ENCODE results near the gene RBM26. TPM values are rescaled to one million over a fixed set of nuclear protein-coding genes. Genes with fewer than 3 reads are reported as not detected.

The RBM26 gene
- total and polyA plus RNA-seq, 4 donors: 6.4 to 18.4 (median 12.3) TPM

DNA sequence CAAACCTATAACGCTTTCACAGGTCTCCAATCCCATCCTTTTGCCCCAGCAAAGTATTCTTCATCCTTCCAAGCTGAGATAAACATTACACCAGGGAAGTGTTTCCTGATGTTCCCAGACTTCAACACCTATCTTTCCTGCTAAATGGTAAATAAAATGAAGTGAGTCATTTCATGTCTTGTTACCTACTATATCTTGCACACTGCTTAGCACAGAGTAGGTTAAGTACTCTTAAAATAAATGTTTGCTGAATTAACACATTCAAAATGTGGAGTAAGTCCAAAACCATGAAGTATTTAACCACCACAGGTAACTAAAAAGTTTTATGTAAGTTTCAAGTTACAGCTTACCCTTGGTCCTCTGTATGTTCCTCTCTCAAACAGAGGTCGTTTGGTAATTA is 3.4 kb downstream of the RBM26 start:
- no peaks in the 10 kb centered on the region for H3K27me3 ChIP-seq (ENCODE audit: control insufficient read depth in 4 of 4, insufficient read depth in 4 of 4, low read length in 3 of 4)
- DNase-seq (ENCODE audit: low spot score): no peak
- H3K4me1 ChIP-seq (ENCODE audit: control insufficient read depth in 4 of 4, insufficient read depth in 4 of 4, low read length in 3 of 4): peaks cover 9 to 48% (median 29%) of the 10 kb centered on the region in 4 donors
- H3K27ac ChIP-seq (ENCODE audit: low read depth in 1 of 2, low read length in 2 of 2): no peak overlapping the region
- H3K9ac ChIP-seq (ENCODE audit: low read depth in 1 of 2, low read length in 2 of 2): no peak overlapping the region
- 53% methylated on average over 2 of the region's 2 CpGs for WGBS
- H3K9me3 ChIP-seq (ENCODE audit: control insufficient read depth in 4 of 4, low read length in 3 of 4): no peaks in the 10 kb centered on the region
- no peak overlapping the region for H3K4me3 ChIP-seq (ENCODE audit: low read depth in 1 of 3, low read length in 3 of 3)
- peaks cover 0 to 3% (median 1%) of the 10 kb centered on the region in 4 donors for H3K36me3 ChIP-seq (ENCODE audit: control insufficient read depth in 4 of 4, insufficient read depth in 3 of 4, low read depth in 1 of 4, low read length in 3 of 4)
- TF ChIP-seq RAD21 (IDR thresholded peaks at IDR 0.05) (no peak), SP1 (IDR thresholded peaks at IDR 0.05) (no peak), HNF4G (IDR thresholded peaks at IDR 0.05) (no peak), RXRA (IDR thresholded peaks at IDR 0.05) (no peak)
- TF ChIP-seq, protein P1, sequence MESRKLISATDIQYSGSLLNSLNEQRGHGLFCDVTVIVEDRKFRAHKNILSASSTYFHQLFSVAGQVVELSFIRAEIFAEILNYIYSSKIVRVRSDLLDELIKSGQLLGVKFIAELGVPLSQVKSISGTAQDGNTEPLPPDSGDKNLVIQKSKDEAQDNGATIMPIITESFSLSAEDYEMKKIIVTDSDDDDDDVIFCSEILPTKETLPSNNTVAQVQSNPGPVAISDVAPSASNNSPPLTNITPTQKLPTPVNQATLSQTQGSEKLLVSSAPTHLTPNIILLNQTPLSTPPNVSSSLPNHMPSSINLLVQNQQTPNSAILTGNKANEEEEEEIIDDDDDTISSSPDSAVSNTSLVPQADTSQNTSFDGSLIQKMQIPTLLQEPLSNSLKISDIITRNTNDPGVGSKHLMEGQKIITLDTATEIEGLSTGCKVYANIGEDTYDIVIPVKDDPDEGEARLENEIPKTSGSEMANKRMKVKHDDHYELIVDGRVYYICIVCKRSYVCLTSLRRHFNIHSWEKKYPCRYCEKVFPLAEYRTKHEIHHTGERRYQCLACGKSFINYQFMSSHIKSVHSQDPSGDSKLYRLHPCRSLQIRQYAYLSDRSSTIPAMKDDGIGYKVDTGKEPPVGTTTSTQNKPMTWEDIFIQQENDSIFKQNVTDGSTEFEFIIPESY (IDR thresholded peaks at IDR 0.05): no peak

DNA sequence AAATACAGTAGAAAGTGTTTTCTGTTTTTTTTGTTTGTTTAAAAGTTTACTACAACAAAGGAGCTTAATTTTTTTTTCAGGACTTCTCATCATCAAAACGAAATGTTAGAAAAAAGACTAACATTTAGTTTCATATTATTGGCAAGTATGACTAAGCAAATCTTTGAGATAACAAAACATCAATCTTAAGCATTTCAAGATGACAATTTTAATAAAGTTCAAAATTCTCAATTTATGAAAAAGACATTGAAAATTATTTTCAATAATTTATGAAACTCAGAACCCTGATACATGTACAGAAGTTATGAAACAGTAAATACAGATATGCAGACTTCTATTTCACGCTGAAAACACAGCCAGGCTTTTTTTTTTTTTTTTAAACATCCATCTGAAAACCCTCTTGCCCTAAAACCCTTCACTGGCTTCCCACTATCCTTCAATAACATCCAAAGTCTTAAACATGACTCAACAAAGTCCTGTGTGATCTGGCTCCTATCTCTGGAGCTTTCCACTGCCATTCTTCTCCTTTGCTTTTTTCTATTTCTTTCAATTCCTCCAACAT is 3.9 kb downstream of the RBM26 start:
- Histone ChIP-seq H3K27me3 (ENCODE audit: control insufficient read depth in 4 of 4, insufficient read depth in 4 of 4, low read length in 3 of 4) (no peaks in the 10 kb centered on the region), H3K9me3 (ENCODE audit: control insufficient read depth in 4 of 4, low read length in 3 of 4) (no peaks in the 10 kb centered on the region), H3K27ac (ENCODE audit: low read depth in 1 of 2, low read length in 2 of 2) (no peak overlapping the region), H3K4me3 (ENCODE audit: low read depth in 1 of 3, low read length in 3 of 3) (no peak overlapping the region), H3K36me3 (ENCODE audit: control insufficient read depth in 4 of 4, insufficient read depth in 3 of 4, low read depth in 1 of 4, low read length in 3 of 4) (peaks cover 0 to 3% (median 1%) of the 10 kb centered on the region in 4 donors), H3K4me1 (ENCODE audit: control insufficient read depth in 4 of 4, insufficient read depth in 4 of 4, low read length in 3 of 4) (peaks cover 9 to 44% (median 27%) of the 10 kb centered on the region in 4 donors), H3K9ac (ENCODE audit: low read depth in 1 of 2, low read length in 2 of 2) (no peak overlapping the region)
- 61% methylated on average over 2 of the region's 2 CpGs for WGBS
- TF ChIP-seq, protein P2, sequence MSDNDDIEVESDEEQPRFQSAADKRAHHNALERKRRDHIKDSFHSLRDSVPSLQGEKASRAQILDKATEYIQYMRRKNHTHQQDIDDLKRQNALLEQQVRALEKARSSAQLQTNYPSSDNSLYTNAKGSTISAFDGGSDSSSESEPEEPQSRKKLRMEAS (IDR thresholded peaks at IDR 0.05): no peak
- no peak for TF ChIP-seq NR2F2 (IDR thresholded peaks at IDR 0.05)
- no peak for TF ChIP-seq FOXA2 (IDR thresholded peaks at IDR 0.05)
- no peak for TF ChIP-seq HNF4A (conservative IDR thresholded peaks at IDR 0.05)
- TF ChIP-seq RXRA (IDR thresholded peaks at IDR 0.05): no peak
- no peak for TF ChIP-seq SP1 (IDR thresholded peaks at IDR 0.05)
- no peak for TF ChIP-seq HNF4G (IDR thresholded peaks at IDR 0.05)
- TF ChIP-seq TAF1 (conservative IDR thresholded peaks at IDR 0.05): no peak
- TF ChIP-seq FOXA1 (IDR thresholded peaks at IDR 0.05): no peak
- TF ChIP-seq, protein P3, sequence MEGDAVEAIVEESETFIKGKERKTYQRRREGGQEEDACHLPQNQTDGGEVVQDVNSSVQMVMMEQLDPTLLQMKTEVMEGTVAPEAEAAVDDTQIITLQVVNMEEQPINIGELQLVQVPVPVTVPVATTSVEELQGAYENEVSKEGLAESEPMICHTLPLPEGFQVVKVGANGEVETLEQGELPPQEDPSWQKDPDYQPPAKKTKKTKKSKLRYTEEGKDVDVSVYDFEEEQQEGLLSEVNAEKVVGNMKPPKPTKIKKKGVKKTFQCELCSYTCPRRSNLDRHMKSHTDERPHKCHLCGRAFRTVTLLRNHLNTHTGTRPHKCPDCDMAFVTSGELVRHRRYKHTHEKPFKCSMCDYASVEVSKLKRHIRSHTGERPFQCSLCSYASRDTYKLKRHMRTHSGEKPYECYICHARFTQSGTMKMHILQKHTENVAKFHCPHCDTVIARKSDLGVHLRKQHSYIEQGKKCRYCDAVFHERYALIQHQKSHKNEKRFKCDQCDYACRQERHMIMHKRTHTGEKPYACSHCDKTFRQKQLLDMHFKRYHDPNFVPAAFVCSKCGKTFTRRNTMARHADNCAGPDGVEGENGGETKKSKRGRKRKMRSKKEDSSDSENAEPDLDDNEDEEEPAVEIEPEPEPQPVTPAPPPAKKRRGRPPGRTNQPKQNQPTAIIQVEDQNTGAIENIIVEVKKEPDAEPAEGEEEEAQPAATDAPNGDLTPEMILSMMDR (IDR thresholded peaks at IDR 0.05; ENCODE audit: low read depth, low read length, missing input control): no peak
- TF ChIP-seq, protein P4, sequence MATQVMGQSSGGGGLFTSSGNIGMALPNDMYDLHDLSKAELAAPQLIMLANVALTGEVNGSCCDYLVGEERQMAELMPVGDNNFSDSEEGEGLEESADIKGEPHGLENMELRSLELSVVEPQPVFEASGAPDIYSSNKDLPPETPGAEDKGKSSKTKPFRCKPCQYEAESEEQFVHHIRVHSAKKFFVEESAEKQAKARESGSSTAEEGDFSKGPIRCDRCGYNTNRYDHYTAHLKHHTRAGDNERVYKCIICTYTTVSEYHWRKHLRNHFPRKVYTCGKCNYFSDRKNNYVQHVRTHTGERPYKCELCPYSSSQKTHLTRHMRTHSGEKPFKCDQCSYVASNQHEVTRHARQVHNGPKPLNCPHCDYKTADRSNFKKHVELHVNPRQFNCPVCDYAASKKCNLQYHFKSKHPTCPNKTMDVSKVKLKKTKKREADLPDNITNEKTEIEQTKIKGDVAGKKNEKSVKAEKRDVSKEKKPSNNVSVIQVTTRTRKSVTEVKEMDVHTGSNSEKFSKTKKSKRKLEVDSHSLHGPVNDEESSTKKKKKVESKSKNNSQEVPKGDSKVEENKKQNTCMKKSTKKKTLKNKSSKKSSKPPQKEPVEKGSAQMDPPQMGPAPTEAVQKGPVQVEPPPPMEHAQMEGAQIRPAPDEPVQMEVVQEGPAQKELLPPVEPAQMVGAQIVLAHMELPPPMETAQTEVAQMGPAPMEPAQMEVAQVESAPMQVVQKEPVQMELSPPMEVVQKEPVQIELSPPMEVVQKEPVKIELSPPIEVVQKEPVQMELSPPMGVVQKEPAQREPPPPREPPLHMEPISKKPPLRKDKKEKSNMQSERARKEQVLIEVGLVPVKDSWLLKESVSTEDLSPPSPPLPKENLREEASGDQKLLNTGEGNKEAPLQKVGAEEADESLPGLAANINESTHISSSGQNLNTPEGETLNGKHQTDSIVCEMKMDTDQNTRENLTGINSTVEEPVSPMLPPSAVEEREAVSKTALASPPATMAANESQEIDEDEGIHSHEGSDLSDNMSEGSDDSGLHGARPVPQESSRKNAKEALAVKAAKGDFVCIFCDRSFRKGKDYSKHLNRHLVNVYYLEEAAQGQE (IDR thresholded peaks at IDR 0.05): no peak
- TF ChIP-seq YY1 (IDR thresholded peaks at IDR 0.05): no peak
- TF ChIP-seq, protein P5, sequence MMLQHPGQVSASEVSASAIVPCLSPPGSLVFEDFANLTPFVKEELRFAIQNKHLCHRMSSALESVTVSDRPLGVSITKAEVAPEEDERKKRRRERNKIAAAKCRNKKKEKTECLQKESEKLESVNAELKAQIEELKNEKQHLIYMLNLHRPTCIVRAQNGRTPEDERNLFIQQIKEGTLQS (IDR thresholded peaks at IDR 0.05): no peak
- TF ChIP-seq, protein P1 (IDR thresholded peaks at IDR 0.05): no peak
- TF ChIP-seq GABPA (IDR thresholded peaks at IDR 0.05 in 1 of 2, conservative IDR thresholded peaks at IDR 0.05 in 1 of 2): no peak
- TF ChIP-seq JUND (IDR thresholded peaks at IDR 0.05): no peak
- DNase-seq (ENCODE audit: low spot score): no peak
